ENCODE results near the gene AREG. TPM values are rescaled to one million over a fixed set of nuclear protein-coding genes. Genes with fewer than 3 reads are reported as not detected.

AREG gene
- total RNA-seq, 1 experiment from 2014 or later, result 203 TPM

GRCh38 chr4:74424111-74424510 is 20.8 kb upstream of the AREG start:
- Histone ChIP-seq H2AFZ (ENCODE audit: low read length) (no peak overlapping the region), H3K9me2 (replicated peaks; ENCODE audit: low read length) (no peaks in the 10 kb centered on the region), H3K4me3 (ENCODE audit: low read length) (no peak overlapping the region), H3K9ac (ENCODE audit: low read length) (no peak overlapping the region), H4K20me1 (ENCODE audit: low read length) (no peaks in the 10 kb centered on the region), H3K9me3 (ENCODE audit: low read length) (no peaks in the 10 kb centered on the region), H3F3A (ENCODE audit: low read length, unreplicated experiment) (no peaks in the 10 kb centered on the region), H3K36me3 (ENCODE audit: low read depth, low read length) (no peaks in the 10 kb centered on the region), H3K27ac (ENCODE audit: low read length) (no peak overlapping the region), H3K27me3 (ENCODE audit: low read length) (no peaks in the 10 kb centered on the region), H3K4me2 (ENCODE audit: low read length) (no peak overlapping the region), H3K4me1 (ENCODE audit: insufficient read depth, low read length) (peaks cover 25% of the 10 kb centered on the region), H3K79me2 (ENCODE audit: low read length) (no peaks in the 10 kb centered on the region)
- intact Hi-C loops (cut with micrococcal nuclease), result no loop called here
- BruUV-seq (replicated peaks), result no TSS peak
- CTCF ChIA-PET, result no interaction called here
- no peak for TF ChIP-seq EZH2phosphoT487 (IDR thresholded peaks at IDR 0.05; ENCODE audit: borderline replicate concordance, low read length)
- no peak for TF ChIP-seq CTCF (conservative IDR thresholded peaks at IDR 0.05; ENCODE audit: low read depth, low read length)
- no peak for TF ChIP-seq EZH2 (IDR thresholded peaks at IDR 0.05; ENCODE audit: low read length, unreplicated experiment)
- ATAC-seq (no peak), DNase-seq (no peak)
- POLR2A ChIA-PET (ENCODE audit: unreplicated experiment), result no interaction called here

GRCh38 chr4:74426101-74426500 is 18.8 kb upstream of the AREG start:
- BruUV-seq (replicated peaks), result no TSS peak
- no peak for DNase-seq
- CTCF ChIA-PET, result no interaction called here

More at GRCh38 chr4:74426101-74426500, 18.8 kb upstream of the AREG start:
- H3K4me1 ChIP-seq (ENCODE audit: insufficient read depth, low read length), result peaks cover 29% of the 10 kb centered on the region
- no peaks in the 10 kb centered on the region for H3K36me3 ChIP-seq (ENCODE audit: low read depth, low read length)
- no peaks in the 10 kb centered on the region for H4K20me1 ChIP-seq (ENCODE audit: low read length)
- no peak overlapping the region for H3K27ac ChIP-seq (ENCODE audit: low read length)
- H3K4me3 ChIP-seq (ENCODE audit: low read length), result no peak overlapping the region
- no peaks in the 10 kb centered on the region for H3K79me2 ChIP-seq (ENCODE audit: low read length)
- no peak overlapping the region for H3K9ac ChIP-seq (ENCODE audit: low read length)
- ATAC-seq, result no peak
- H3F3A ChIP-seq (ENCODE audit: low read length, unreplicated experiment), result no peaks in the 10 kb centered on the region
- POLR2A ChIA-PET (ENCODE audit: unreplicated experiment), result no interaction called here
- H3K9me3 ChIP-seq (ENCODE audit: low read length), result no peaks in the 10 kb centered on the region
- no peaks in the 10 kb centered on the region for H3K9me2 ChIP-seq (replicated peaks; ENCODE audit: low read length)
- no peak for TF ChIP-seq CTCF (conservative IDR thresholded peaks at IDR 0.05; ENCODE audit: low read depth, low read length)
- TF ChIP-seq EZH2phosphoT487 (IDR thresholded peaks at IDR 0.05; ENCODE audit: borderline replicate concordance, low read length), result no peak
- no peak for TF ChIP-seq EZH2 (IDR thresholded peaks at IDR 0.05; ENCODE audit: low read length, unreplicated experiment)
- no peak overlapping the region for H2AFZ ChIP-seq (ENCODE audit: low read length)
- no peak overlapping the region for H3K4me2 ChIP-seq (ENCODE audit: low read length)
- intact Hi-C loops (cut with micrococcal nuclease), result no loop called here
- no peaks in the 10 kb centered on the region for H3K27me3 ChIP-seq (ENCODE audit: low read length)

All from PC-3 (cell line).